ENCODE measurements around the gene POMGNT2.

DNA sequence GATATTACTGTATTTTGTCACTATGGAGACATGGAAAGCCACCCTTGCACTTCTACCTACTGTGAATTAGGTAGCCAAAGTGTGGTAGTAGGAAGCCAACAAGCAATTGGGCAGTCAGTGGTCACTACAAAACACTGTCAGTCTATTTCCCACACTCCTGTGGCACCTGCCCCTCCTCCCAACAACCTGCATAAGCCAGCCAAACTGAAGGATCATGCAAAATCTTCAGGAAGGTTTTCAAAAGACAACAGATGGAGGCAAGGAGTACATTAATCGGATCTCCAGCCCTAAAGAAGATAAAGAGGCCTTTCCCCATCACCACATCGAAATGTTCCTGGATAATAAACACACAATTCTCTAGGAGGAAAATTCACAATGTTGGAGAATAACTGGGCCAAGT lies 11.9 kb downstream of the POMGNT2 start:
- no peak for TF ChIP-seq CTCF (IDR thresholded peaks at IDR 0.05)
- TF ChIP-seq POLR2A (IDR thresholded peaks at IDR 0.05), result no peak

All from body of pancreas (tissue), 4 donors.